GM21447 (cell line): ENCODE results near the gene KCNE1.
"Not testable (repeated sequence)": the region's sequence is repeated elsewhere in the genome, so short reads cannot be mapped to it uniquely, and the experiment has no call there.

ENCODE experiments used
- ATAC-seq: cut with Tn5 transposase; IDR thresholded peaks from one replicate; pipeline ENCODE4 v1.9.1; 2021; ENCODE audit not compliant: unreplicated experiment

Gene KCNE1

DNA sequence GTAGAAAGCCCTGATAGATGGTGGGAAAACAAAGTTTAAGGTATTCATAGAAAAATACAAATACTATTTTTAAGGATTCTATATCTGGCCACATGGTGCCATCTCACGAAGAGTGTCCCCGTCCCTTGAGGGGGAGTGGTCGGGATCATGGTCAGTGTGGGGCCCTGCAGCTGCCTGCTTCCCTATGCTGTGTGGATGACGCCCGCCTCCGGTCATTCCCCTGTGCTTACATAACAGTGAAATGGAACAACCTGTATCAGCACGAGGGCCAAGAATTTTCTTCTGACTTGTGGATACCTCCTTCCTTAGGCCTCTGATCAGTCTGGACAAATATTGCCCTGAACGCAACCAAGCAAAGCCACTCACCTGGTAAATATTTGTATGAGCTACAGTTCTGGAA, 84.7 kb downstream of the KCNE1 start:
- not testable (repeated sequence) for ATAC-seq

DNA sequence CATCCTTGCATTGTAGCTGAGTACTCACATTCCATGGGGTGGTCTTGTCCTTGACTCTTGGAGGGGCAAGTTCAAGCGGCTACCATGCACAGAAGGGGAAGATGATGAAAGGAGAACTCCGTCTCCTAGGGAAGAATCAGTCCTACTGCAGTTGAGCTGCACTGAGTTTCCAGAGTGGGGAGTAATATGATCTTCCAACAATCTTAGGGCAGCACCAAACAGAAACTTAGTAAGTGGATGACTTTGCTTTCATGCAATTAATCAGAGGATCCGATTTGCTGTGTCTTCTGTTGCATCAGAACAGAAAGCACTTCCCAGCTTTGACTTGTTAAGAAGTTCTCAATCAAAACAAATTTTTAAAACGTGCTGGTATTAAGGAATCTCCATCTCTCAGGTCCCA, 88.2 kb downstream of the KCNE1 start, which contains the start of gene SMIM34:
TSS of gene SMIM34 (minus strand) at position 147 of the 400 bp plus-strand sequence. CDS start at position 35, 112 bp downstream.
- not testable (repeated sequence) for ATAC-seq

DNA sequence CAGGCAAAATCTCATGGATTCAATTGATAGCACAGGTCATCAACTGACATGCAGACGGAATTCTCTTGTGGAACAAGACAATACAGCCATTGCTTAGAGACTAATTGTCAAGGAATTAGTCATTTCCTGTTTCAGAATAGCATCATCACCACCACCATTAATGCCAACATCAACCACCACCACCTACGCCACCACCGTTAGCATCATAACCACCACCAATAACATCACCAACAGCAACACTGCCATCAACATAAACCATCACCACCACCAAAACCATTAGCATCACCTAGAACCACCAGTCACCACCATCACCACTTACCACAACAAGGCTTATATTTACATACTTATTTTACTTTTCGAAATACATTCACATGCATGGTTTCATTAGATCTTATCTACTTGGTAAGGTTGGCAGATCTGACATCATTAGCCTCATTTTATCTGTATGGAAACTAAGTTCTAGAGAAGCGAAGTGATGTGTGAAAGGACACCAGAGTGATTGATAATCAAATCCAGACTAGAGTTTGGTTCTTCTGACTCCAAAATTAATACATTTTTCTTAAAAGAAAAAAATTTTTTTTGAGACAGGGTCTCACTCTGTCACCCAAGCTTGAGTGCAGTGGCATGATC, 94.4 kb downstream of the KCNE1 start:
- ATAC-seq, result not testable (repeated sequence)

DNA sequence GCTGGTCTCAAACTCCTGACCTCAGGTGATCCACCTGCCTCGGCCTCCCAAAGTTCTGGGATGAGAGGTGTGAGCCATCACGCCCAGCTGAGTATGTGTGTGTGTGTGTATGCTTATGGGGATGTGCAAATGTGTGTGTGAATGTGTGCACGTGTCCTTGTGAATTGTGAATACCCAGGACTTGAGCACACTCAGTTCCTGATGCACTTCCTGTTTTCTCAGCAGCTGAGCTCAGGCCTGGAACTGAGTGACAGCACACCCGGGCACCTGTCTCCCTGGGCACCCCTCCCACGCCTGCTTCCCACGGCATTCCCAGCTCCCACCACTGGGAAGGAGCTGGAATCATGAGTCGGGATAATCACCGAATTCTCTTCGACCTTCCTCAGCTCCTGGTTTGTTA, 104.7 kb downstream of the KCNE1 start:
- not testable (repeated sequence) for ATAC-seq

DNA sequence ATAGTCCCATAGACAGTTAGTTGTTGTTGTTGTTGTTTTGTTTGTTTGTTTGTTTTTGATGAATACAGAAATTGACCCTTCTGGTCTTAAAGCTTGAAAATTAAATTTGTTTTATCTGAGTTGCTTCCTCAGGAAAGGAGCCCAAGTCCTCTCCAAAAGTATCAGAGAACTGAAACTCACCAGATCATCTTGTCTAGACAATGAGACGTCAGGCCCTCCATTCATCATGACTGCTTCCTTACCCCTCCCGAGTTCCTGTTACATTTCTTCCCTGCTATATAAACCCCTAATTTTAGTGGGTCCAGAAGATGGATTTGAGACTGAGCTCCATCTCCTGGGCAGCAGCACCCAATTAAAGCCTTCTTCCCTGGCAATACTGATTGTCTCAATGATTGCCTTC, 105.3 kb downstream of the KCNE1 start:
- not testable (repeated sequence) for ATAC-seq

DNA sequence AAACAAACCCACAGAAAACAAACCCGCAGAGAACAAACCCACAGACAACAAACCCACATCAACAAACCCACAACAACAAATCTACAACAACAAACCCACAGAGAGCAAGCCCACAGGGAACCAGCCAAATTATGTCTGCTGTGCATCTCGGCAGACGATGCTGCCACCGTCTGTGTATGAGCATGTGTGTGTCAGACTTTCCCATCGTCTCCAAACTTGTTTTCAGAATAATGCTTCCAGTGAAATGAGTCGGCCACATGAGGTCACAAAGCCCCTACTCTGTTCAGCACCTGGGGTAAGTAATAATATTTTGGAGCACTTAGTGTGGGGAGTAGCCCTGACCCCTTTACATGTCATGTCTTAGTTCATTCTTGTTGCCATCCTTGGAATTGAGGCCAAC, 105.9 kb downstream of the KCNE1 start:
- not testable (repeated sequence) for ATAC-seq

DNA sequence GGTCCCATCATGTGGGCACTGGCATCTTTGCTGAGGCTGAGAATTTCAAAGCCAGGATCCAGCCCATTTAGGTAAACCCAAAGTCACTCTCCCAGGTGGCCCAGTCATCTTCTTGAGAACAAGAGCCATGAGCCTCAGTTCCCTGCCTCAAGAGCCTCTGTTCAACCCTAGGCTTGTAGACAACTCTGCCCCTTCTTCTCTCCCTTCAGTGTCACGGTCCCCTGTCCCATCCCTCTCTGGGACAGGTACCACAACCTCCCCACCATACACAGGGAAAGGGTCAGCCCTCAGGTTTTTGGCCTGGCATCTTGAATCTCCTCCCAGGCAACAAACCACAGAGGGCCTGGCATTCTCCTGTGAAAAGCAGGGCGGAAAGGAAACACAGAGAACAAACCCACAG, 106.3 kb downstream of the KCNE1 start:
- ATAC-seq, result not testable (repeated sequence)

DNA sequence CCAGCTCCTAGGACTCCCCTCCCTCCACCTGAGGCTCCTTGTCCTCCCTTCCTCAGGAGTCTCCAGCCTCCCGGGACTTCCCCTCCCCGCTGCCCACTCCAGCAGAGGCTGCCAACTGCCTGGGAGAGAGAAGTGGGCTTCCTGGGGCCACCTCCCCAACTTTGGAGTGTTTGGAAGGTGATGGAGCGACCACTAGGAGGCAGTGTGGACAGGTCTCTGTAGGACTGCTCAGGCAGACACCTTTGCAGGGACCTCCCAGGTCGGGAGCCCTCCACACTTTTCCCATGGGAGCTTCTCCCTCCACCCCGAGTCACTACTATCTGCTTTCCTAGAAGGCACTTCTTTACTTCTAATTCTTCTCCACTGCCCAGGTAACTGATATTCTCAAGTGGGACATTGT, 107.3 kb downstream of the KCNE1 start:
- not testable (repeated sequence) for ATAC-seq

DNA sequence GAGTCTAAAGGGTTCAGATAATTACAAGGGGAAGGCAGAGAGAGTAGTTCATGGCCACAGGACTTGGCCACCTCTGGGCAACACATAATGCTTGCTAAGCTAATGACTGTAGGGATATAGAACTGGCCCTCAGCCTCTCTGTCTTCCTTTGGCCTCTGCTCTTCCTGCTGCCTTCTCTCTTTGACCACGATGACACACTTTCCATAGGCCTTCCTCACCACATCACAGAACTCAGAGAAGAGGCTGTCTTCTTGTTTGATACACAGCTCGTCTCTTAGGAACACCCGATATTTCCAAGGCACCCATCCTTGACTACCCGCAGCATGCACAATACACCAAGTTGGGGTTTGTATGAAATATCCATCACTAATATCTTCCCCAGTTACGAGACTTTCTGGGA, 111.5 kb downstream of the KCNE1 start:
- ATAC-seq, result not testable (repeated sequence)
